ENCODE data around the gene WDTC1. TPM values are rescaled to one million over a fixed set of nuclear protein-coding genes. Genes with fewer than 3 reads are reported as not detected.

The WDTC1 gene
- total and polyA plus RNA-seq, 2 of the 13 experiments (the other 11 are each of a cell fraction or from before 2014, with no cell fraction given): 5.5 TPM

- TF ChIP-seq, protein P1, sequence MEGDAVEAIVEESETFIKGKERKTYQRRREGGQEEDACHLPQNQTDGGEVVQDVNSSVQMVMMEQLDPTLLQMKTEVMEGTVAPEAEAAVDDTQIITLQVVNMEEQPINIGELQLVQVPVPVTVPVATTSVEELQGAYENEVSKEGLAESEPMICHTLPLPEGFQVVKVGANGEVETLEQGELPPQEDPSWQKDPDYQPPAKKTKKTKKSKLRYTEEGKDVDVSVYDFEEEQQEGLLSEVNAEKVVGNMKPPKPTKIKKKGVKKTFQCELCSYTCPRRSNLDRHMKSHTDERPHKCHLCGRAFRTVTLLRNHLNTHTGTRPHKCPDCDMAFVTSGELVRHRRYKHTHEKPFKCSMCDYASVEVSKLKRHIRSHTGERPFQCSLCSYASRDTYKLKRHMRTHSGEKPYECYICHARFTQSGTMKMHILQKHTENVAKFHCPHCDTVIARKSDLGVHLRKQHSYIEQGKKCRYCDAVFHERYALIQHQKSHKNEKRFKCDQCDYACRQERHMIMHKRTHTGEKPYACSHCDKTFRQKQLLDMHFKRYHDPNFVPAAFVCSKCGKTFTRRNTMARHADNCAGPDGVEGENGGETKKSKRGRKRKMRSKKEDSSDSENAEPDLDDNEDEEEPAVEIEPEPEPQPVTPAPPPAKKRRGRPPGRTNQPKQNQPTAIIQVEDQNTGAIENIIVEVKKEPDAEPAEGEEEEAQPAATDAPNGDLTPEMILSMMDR (CRISPR knock-in tag; IDR thresholded peaks at IDR 0.05): peak; percentile 98
- TF ChIP-seq ZNF891 (CRISPR knock-in tag; IDR thresholded peaks at IDR 0.05) (no peak), STAG1 (CRISPR knock-in tag; IDR thresholded peaks at IDR 0.05) (peak; percentile 94), NBN (conservative IDR thresholded peaks at IDR 0.05) (no peak), ZNF788 (CRISPR knock-in tag; IDR thresholded peaks at IDR 0.05; ENCODE audit: borderline replicate concordance) (0 out of 2 replicates have a peak, but pooled peaks have one; percentile 26), IKZF5 (CRISPR knock-in tag; IDR thresholded peaks at IDR 0.05) (no peak)
- TF ChIP-seq, protein P2, sequence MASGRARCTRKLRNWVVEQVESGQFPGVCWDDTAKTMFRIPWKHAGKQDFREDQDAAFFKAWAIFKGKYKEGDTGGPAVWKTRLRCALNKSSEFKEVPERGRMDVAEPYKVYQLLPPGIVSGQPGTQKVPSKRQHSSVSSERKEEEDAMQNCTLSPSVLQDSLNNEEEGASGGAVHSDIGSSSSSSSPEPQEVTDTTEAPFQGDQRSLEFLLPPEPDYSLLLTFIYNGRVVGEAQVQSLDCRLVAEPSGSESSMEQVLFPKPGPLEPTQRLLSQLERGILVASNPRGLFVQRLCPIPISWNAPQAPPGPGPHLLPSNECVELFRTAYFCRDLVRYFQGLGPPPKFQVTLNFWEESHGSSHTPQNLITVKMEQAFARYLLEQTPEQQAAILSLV (CRISPR knock-in tag; IDR thresholded peaks at IDR 0.05; ENCODE audit: borderline replicate concordance): peak; percentile 61; the same call in 1 of the 2 replicates
These were observed 66.1 kb downstream of the WDTC1 start (continued) for GRCh38 chr1:27300341-27301051.

- H3K9ac ChIP-seq (ENCODE audit: insufficient read depth, low read depth, low read length): no peak overlapping the region
- H3K27ac ChIP-seq (ENCODE audit: extremely low read length, insufficient read depth, low read length): no peak overlapping the region
- no TSS peak for BruUV-seq (replicated peaks)
- H3K27me3 ChIP-seq (ENCODE audit: control insufficient read depth in 1 of 2, insufficient read depth in 2 of 2, low read length in 2 of 2): no peaks in the 10 kb centered on the region
- no peak overlapping the region for H3K4me3 ChIP-seq (replicated peaks in 1 of 3; ENCODE audit: insufficient read depth in 1 of 3, low read depth in 2 of 3, low read length in 3 of 3)
- DNase-seq (ENCODE audit: low spot score) (no peak), FAIRE-seq (no peak), ATAC-seq (no peak; the same call in 2 of the 3 replicates)
- intact Hi-C loops (cut with micrococcal nuclease; ENCODE audit: unreplicated experiment) (loop anchor here (1.0 kb wide), 1 partner anchor 87 kb away; no protein-coding TSS in a partner anchor), in situ Hi-C loops (cut with HindIII; ENCODE audit: extremely low pct_ligation_motif_present, low pct_unique_long_range_greater_than_20kb) (no loop called here)
- H3K36me3 ChIP-seq (replicated peaks in 1 of 2; ENCODE audit: control insufficient read depth in 1 of 2, insufficient read depth in 2 of 2, low read length in 2 of 2): peaks cover 0 to 13% of the 10 kb centered on the region in 2 experiments; a peak in 2 of 5 replicates
- POLR2A ChIA-PET: no interaction called here
- H3K4me2 ChIP-seq (ENCODE audit: low read depth, low read length): no peak overlapping the region
- H2AFZ ChIP-seq (ENCODE audit: low read length): no peak overlapping the region
- no peaks in the 10 kb centered on the region for H3K79me2 ChIP-seq (ENCODE audit: insufficient read depth, low read length)
- no peaks in the 10 kb centered on the region for H4K20me1 ChIP-seq (ENCODE audit: insufficient read depth, low read length)
- H3K9me3 ChIP-seq (ENCODE audit: low read length): no peaks in the 10 kb centered on the region
- CTCF ChIA-PET (ENCODE audit: low intra/inter-chr PET ratio, low total read pairs): interaction anchor here (1.1 to 4.0 kb wide), 4 partner anchors 56 to 94 kb away, joined by 5 to 43 read pairs (median 12); partner anchors contain the start of gene GPR3
- 91% methylated on average over 7 of the region's 8 CpGs for WGBS (ENCODE audit: low lambda C conversion rate)
- no peaks in the 10 kb centered on the region for H3K4me1 ChIP-seq (ENCODE audit: insufficient read depth, low read length)
- TF ChIP-seq DZIP1 (CRISPR knock-in tag; IDR thresholded peaks at IDR 0.05) (0 out of 2 replicates have a peak, but pooled peaks have one; percentile 39), ZSCAN31 (CRISPR knock-in tag; IDR thresholded peaks at IDR 0.05; ENCODE audit: low read depth) (0 out of 2 replicates have a peak, but pooled peaks have one; percentile 11)
- TF ChIP-seq, protein P3, sequence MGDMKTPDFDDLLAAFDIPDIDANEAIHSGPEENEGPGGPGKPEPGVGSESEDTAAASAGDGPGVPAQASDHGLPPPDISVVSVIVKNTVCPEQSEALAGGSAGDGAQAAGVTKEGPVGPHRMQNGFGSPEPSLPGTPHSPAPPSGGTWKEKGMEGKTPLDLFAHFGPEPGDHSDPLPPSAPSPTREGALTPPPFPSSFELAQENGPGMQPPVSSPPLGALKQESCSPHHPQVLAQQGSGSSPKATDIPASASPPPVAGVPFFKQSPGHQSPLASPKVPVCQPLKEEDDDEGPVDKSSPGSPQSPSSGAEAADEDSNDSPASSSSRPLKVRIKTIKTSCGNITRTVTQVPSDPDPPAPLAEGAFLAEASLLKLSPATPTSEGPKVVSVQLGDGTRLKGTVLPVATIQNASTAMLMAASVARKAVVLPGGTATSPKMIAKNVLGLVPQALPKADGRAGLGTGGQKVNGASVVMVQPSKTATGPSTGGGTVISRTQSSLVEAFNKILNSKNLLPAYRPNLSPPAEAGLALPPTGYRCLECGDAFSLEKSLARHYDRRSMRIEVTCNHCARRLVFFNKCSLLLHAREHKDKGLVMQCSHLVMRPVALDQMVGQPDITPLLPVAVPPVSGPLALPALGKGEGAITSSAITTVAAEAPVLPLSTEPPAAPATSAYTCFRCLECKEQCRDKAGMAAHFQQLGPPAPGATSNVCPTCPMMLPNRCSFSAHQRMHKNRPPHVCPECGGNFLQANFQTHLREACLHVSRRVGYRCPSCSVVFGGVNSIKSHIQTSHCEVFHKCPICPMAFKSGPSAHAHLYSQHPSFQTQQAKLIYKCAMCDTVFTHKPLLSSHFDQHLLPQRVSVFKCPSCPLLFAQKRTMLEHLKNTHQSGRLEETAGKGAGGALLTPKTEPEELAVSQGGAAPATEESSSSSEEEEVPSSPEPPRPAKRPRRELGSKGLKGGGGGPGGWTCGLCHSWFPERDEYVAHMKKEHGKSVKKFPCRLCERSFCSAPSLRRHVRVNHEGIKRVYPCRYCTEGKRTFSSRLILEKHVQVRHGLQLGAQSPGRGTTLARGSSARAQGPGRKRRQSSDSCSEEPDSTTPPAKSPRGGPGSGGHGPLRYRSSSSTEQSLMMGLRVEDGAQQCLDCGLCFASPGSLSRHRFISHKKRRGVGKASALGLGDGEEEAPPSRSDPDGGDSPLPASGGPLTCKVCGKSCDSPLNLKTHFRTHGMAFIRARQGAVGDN (CRISPR knock-in tag; IDR thresholded peaks at IDR 0.05): 0 out of 2 replicates have a peak, but pooled peaks have one; percentile 10
These were observed 66.6 kb downstream of the WDTC1 start for GRCh38 chr1:27301052-27301422.
